Midbrain (tissue), 1 donor: ENCODE measurements around the gene SLC7A6.

Experiments
- DNase-seq: peaks from one replicate; lab custom pipeline; 2025; lab: John Stamatoyannopoulos, UW

Gene SLC7A6

DNA sequence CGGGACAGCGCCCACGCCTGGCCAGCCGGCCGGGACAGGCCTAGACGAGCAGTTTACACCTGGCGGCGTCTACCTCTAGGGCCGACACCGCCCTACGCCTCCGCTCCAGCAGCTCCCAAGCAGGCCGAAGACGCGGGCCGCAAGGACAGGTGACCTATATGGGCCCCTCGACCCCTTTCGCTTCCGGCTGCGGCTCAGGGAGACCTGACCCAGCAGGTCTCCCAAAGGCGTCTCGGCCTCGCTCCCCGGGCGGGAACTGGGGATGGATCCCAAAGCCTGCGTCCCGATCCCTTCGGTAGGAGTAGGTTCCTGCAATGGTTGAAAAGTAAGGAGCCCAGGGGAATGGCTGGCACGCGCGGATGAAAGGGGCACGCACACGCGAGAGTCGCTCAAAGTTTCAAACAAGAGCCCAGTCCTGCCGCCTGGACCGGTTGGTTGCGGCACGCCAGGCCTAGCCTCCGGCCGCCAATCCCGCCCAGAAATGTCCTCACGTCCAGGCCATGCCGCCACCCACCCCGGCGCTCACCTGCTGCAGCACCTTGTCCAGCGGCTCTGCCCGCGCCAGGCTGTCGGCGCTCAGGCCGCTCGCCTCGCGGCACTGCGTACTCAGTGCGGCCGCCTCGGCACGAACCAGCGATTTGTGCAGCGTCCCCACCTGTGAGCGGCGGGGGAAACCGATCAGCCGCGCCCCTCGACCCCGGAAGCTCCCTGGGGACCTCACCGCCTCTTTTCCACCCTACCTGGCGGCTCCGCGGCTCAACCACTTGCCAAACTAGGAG, 29.0 kb upstream of the SLC7A6 start:
- no peak for DNase-seq

DNA sequence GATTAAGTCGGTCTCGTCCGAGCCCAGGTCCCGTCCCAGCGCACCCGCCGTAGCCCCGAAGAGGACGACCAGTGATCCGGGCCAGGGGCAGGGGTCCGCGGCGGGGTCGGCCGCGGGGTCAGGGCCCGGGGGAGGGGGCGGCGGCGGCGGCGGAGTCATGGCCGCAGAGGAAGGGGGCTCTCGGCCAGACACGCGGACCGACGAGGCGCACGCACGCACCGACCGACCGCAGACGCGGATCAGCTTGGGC, 28.5 kb upstream of the SLC7A6 start, which contains the start of gene ESRP2:
Gene ESRP2, minus strand, starts transcription at position 241 of the 250 bp plus-strand sequence. Its CDS starts 82 bp downstream, at position 159.
- DNase-seq: no peak

DNA sequence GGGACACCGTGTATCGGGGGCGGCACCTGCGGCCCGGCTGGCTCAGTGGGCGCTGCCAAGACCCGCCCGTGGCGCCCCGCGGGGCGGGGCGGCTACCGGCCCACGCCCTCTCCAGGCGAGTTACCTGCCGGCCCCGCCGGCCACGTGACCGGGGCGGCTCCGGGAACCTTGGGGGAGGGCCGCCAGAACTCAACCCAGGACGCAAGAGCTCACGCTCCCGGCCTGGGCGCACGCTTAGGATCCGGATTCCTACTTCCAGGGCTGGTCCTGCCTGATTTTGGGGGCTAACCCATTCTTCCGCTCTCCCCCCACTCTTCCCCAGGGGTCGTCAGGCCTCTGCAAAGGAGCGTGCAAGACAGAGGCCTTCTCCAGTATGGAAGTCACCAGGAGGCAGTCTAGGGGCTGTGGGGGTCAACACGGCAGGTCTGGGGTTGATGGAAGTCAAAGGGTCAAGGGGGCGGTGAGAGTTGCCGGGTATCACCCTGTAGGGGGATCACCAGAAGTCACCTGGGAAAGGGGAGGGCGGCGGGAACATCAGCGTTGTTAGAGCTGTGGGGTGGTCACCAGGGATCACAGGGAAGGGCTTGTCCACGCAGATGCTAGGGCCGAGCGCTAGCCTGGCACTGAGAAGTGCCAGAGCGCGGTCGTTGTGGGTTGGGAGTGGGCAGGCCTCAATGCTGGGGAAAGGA, 28.0 kb upstream of the SLC7A6 start:
- no peak for DNase-seq

DNA sequence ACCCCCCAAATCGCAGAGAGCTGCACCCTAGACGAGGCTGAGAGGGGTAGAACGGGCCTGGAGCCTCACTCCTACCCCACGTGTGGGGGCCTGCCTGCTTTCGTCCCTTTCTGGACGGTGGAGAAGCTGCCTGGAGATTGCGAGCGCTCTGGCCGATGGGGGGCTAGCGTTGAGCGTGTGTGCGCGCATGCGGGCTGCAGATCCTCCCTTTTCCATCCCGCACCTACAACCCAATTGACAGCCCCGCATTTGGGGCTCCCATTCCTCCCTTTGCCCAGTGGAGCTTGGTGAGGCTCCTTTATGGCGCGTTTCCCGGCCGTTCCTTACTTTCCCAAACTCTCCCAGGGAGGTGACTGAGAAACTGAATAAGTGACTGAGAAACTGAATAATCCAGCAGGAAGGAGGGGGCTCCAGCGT, 27.5 kb upstream of the SLC7A6 start:
- DNase-seq: no peak

DNA sequence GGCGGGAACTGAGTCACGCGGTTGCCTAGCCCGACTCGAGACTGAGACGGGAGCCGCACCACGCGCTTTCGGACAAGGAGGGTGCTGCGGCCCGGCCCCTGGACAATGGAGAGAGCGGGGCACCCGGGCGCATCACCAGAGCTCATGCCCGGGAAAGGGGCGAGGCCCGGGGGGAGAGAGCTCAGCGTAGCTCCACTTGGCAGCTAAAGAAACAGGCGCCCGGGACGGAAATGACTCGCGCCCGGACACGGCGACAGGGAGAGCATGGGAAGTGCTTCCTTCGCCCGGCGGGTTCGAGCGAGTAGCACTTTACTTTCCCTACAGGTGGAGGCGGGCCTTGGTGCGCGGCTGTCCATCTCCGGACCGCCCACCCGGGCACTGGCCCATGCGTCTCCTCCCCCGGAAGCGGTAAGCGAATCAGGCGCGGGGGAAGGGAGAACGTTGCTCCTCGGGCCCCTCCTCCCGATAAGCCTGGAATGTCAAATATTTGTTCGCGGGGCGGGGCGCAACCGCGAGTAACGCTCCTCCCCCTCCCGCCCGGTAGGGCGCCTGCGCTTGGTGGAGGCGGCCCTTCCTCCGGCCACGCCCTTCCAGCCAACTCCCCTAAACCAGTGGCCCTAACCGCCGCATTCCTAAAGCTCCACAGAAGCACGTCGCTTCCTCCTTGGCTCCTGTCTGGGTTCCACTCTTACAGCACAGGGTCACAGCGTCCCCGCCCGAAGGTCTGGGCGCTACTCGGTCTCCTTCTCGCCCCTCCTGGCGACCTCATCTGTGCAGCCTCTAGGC, 26.9 kb upstream of the SLC7A6 start:
- DNase-seq: peak; percentile 94

DNA sequence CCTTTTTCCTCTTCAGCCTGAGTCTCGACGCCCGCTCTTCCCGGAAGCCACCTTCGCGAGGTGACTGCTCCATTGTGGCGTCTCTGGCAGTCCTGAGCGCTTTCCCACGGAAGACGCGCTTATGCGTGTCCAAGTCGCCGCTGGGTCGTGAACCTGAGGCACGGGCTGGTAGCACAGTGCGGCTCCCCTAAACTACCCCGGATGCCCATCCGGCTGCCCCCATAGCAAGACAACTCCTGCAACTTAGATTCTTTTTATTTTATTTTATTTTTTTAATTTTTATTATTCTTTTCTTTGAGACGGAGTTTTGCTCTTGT, 26.3 kb upstream of the SLC7A6 start:
- no peak for DNase-seq

DNA sequence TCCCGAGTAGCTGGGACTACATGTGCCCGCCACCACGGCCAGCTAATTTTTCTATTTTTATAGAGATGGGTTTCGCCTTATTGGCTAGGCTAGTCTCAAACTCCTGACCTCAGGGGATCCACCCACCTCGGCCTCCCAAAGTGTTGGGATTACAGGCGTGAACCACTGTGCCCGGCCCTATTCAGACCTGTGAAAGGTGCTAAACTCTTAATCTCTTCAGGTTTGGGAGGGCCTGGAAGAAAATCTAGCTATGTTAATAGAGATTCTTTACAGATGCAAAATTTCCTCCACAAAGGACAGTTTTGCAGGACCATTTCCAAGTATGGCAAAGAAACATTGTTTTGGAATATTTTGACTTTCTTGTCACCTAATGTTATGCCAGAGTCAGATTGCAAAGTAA, 22.2 kb upstream of the SLC7A6 start:
- no peak for DNase-seq

DNA sequence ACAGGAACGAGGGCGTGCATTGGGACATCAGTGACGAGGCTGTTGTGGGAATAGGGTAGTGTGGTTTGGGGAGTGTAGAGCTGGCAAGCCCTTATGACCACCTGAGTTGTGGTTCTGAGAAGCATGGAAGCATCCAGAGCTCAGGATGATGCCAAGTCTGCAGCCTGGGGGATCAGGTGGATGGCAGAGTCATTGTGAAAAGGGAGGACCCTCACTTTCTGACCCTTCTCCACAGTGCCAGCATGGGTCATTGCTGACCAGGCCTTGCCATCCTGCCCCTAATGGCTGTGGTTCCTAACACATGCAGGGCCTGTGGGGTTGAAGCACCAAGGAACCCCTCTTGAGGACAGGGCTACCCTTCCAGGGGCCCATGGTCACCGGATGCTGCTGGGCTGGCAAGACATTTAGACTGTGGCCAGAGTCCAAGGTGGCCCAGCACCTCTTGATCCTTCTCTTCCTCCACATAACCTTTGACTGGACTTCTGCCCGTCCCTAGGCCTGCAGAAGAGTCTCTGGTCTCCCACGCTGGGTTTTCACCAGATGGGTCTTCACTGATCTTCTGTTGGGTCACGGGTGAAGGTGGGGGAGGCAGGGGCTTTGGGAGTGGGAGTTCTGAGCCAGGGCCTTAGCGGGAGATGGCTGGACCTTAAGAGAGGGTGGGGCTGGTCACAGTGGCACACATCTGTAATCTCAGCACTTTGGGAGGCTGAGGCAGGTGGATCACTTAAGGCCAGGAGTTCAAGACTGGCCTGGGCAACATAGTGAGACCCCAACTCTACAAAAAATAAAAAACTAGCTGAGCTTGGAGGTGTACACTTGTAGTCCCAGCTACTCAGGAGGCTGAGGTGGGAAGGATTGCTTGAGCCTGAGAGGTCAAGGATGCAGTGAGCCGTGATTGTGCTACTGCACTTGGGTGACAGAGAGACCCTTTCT, 21.1 kb upstream of the SLC7A6 start:
- no peak for DNase-seq

DNA sequence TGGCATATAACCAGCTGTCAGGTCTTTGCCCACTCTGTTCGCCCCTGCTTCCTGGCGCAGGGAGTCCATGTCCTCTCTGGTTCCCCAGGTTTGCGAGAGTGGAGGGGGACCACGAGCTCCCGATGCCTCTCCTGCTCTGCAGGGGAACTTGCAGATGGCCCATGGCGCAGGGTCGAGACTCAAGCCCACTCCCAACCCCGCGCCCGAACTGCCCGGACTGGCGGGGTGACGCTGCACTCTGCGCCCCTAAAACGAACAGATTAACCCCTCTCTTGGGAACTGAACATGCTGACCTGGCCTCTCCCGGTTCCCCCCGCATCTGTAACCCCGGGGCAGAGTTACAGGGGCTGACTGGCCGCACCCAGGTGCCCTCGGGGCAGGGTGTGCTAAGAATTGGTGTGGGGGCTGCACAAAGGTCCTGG, 19.8 kb upstream of the SLC7A6 start:
- DNase-seq: no peak

DNA sequence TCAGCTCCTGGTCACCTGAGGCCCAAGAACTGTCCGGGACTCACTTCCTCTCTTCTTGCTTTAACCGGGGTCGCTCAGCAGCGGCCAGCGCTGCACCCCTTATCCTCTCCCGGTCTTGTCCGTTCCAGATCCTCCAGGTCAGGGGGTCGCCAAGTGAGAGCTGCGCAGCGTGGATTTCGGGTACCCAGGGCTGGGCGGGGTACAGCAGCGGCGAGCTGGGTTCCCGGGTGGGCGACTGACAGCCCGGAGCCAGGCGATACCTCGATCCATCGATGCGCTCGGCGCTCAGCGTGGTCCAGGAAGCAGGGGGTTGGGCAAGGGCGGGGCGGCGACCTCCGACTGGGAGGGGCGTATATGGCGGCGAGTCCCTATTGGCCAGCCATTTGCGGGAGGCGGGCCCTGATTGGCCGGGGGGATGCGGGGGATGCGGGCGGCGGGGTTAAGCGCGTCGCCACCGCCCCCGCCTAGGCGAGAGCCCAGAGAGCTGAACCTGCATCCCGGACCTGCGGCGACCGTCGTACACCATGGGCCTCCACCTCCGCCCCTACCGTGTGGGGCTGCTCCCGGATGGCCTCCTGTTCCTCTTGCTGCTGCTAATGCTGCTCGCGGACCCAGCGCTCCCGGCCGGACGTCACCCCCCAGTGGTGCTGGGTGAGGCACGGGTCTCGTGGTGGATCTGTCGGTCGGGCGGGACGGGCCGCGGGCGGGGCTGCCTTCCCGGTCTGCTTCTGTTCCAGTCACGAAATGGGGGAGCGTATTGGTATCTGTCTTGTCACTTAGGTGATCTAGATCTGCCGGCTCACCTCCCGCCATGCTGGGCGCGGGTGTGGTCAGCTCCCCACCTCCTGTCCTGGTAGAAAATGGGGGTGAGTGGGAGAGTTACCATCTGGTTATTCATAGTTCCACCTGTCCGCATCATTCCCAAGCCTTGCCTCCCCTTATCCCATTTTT, 19.1 kb upstream of the SLC7A6 start, which contains the start of gene PLA2G15:
Gene PLA2G15, plus strand, starts transcription at position 471 of the 951 bp plus-strand sequence. Its CDS starts 54 bp downstream, at position 525.
- peak; percentile 93 for DNase-seq

DNA sequence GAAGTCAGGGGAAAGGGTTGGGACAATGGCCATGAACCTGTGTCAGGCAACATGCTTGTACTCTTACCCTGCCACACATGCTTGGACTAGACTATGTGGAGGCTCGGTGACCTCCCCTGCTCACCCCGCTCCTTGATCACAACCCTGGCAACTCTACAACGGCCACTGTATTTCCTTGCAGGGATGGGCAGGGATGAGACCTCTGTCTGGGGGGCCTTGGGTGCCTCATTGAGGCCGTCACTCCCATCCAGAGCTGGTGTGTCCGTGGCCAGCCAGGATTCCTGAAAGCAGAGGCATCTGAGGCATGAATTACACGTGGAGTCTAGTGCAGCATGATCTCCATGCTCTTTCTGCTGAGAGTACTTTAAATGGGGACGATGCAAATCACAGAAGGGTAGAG, 18.2 kb upstream of the SLC7A6 start:
- DNase-seq: no peak

DNA sequence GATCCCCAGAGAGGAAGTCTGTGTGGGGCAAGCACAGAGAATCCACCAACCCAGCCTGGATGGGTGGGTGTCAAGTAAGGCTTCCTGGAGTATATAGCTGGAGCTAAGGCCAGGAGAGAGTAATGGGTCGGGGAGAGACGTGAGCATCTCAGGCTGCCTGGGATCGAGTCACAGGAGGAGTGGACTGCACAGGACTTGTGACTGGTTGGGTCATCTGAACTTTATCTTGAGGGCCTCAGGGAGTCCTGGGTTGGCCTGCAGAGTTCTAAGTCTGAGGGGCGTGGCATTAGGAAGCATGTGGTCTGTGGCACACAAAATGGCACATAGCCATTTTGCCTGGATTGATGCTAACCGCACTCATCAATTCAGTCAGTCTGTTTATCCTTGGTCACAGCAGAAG, 17.7 kb upstream of the SLC7A6 start:
- DNase-seq: no peak

DNA sequence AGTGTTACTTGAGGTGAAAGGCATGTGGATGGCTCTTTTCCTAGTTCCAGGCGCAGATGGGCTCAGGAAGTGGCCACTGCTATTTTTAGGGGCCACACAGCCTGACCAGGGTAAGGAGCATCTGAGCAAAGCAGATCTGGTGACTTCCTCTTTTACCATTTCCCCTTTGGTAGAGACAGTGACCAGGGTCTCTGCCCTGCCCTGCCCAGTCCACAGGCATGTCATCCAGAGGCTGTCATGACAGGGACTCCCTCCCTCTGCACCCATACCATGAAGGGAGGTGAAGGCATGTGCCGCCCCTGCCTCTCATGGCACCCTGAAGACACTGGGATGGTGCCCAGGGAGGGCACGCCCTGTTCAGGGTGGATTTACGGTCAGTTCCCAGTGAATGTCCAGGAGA, 16.9 kb upstream of the SLC7A6 start:
- DNase-seq: peak; percentile 36

DNA sequence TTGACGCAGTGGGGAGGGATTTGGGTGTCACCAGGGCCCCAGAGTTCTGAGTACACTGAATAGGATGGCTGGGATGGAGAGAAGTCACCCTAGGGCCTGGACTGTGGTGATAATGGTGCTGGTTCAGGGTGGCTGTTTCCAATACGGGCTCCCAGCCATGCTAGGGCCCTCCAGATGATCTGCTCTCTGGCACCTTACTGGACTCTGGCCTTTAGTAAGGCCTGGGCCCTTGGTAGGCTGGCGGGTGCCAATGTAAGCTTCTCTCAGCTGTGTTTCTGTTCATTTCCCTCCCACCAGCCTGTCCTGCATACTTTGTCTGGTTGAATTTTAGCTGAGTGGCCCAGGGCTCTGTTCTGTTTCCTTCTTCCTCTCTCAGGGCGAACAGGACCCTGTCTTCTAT, 16.4 kb upstream of the SLC7A6 start:
- no peak for DNase-seq

DNA sequence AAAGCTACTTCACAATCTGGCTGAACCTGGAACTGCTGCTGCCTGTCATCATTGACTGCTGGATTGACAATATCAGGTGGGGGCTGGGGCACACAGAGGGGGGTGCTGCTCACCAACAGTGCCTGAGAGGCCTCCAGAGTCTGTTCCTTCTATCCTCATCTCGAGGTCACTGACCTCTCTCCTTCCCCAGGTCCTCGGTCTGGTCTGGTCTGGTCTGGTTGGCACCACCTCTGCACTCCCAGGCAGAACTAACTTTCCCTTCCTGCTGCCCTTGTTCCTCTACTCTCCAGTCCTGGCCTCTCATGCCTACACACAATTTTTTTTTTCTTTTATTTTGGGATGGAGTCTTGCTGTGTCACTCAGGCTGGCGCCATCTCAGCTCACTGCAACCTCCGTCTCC, 15.0 kb upstream of the SLC7A6 start:
- no peak for DNase-seq

DNA sequence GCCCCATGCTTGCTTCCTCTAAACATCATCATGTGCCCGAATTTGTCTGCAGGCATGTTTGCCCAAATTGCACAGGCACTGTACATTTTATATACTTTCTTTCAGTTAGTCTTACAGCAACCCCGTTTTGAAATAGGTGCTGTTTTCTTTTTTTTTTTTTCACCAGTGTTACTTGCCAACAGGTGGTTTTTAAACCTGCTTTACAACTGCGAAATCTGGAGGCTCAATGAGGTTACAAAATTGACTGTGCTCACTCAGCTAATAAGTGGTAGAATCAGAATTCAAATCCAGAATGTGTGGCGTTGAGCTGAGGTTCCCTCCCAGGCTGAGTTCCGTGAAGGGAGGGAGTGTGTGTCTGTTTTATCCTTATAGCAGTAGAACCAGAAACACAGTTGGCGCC, 13.4 kb upstream of the SLC7A6 start:
- no peak for DNase-seq

DNA sequence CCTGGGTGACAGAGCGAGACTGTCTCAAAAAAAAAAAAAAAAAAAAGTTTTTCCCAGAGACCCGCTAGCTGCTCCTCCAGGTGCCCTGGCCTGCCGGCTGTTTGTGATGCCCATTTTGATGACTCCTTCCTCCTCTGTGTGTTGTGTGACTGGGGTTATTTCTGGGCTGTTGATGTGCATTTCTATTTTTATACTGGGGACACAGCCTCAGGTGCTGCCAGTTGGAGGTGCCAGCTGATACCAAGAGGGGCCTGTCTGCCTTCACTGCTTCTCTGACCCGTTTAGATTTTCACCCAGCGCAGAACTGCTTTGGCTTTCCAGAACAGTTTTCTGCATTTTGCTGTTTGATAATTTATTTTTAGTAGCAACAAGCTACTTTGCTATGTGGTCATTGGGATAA, 12.5 kb upstream of the SLC7A6 start:
- DNase-seq: no peak

DNA sequence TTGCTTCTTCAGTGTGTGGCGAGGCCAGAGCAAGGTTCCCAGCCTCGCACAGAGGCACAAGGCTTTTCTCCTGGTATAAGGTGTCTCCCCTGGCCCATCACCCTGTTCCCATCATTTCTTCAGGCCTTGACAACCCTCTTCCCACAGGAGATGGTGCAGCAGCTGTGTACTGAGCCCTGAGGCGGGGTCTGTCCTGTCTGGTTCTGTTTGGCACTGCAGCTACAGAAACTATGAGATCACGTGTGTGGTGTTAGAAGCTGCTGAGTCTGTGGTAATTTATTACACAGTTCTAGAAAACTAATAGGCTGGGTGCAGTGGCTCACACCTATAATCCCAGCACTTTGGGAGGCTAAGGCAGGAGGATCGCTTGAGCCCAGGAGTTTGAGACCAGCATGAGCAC, 11.9 kb upstream of the SLC7A6 start:
- no peak for DNase-seq

DNA sequence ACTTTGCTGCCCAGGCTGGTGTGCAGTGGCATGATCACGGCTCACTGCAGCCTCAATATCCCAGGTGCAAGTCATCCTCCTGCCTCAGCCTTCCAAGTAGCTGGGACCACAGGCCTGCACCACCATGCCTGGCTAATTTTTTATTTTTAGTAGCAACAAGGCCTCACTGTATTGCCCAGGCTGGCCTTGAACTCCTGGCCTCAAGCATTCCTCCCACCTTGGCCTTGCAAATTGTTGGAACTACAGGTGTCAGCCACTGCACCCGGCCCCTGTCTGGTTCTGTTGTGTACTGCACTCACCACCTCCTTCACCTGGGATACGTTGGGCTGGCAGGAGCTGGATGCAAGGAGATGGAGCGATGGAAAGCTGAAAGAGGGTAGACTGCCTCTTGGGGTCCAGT, 10.6 kb upstream of the SLC7A6 start:
- DNase-seq: no peak

DNA sequence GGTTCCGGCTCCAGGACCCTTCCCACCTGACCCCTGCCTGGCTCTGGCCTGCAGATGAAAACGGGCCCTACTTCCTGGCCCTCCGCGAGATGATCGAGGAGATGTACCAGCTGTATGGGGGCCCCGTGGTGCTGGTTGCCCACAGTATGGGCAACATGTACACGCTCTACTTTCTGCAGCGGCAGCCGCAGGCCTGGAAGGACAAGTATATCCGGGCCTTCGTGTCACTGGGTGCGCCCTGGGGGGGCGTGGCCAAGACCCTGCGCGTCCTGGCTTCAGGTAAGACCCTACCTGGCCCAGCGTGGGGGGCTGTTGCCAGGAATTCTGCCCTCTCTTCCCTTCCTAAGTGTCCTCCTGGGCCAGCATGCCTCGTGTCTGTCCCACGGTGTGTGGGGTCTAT, 8.6 kb upstream of the SLC7A6 start:
- DNase-seq: no peak
